ENCODE results near the gene PSTPIP1. TPM values are rescaled to one million over a fixed set of nuclear protein-coding genes. Genes with fewer than 3 reads are reported as not detected.

PSTPIP1 gene
- total and polyA plus RNA-seq, 2 of the 13 experiments (the other 11 are each of a cell fraction or from before 2014, with no cell fraction given): 4.4 to 8.7 TPM

GRCh38 chr15:77014132-77015081 is 19.5 kb downstream of the PSTPIP1 start:
- FAIRE-seq (no peak), ATAC-seq (no peak), DNase-seq (ENCODE audit: low spot score) (no peak)
- peaks cover 9 to 75% of the 10 kb centered on the region in 2 experiments; a peak in 4 of 5 replicates for H3K27me3 ChIP-seq (ENCODE audit: control insufficient read depth in 1 of 2, insufficient read depth in 2 of 2, low read length in 2 of 2)
- no peak overlapping the region for H3K9ac ChIP-seq (ENCODE audit: insufficient read depth, low read depth, low read length)
- no peak overlapping the region for H3K4me2 ChIP-seq (ENCODE audit: low read depth, low read length)
- H3K79me2 ChIP-seq (ENCODE audit: insufficient read depth, low read length): no peaks in the 10 kb centered on the region
- WGBS (ENCODE audit: low lambda C conversion rate): 36% methylated on average over 5 of the region's 23 CpGs
- H2AFZ ChIP-seq (ENCODE audit: low read length): no peak overlapping the region
- no peaks in the 10 kb centered on the region for H3K9me3 ChIP-seq (ENCODE audit: low read length)
- intact Hi-C loops (cut with micrococcal nuclease; ENCODE audit: unreplicated experiment) (no loop called here), in situ Hi-C loops (cut with HindIII; ENCODE audit: extremely low pct_ligation_motif_present, low pct_unique_long_range_greater_than_20kb) (no loop called here)
- H3K4me3 ChIP-seq (replicated peaks in 1 of 3; ENCODE audit: insufficient read depth in 1 of 3, low read depth in 2 of 3, low read length in 3 of 3): no peak overlapping the region
- CTCF ChIA-PET (ENCODE audit: low intra/inter-chr PET ratio, low total read pairs): no interaction called here
- H4K20me1 ChIP-seq (ENCODE audit: insufficient read depth, low read length): no peaks in the 10 kb centered on the region
- H3K36me3 ChIP-seq (replicated peaks in 1 of 2; ENCODE audit: control insufficient read depth in 1 of 2, insufficient read depth in 2 of 2, low read length in 2 of 2): no peaks in the 10 kb centered on the region
- POLR2A ChIA-PET: no interaction called here
- no peak overlapping the region for H3K27ac ChIP-seq (ENCODE audit: extremely low read length, insufficient read depth, low read length)
- BruUV-seq (replicated peaks): no TSS peak
- H3K4me1 ChIP-seq (ENCODE audit: insufficient read depth, low read length): no peaks in the 10 kb centered on the region
- TF ChIP-seq SCMH1 (CRISPR knock-in tag; IDR thresholded peaks at IDR 0.05; ENCODE audit: borderline replicate concordance) (no peak), ZNF17 (CRISPR knock-in tag; IDR thresholded peaks at IDR 0.05) (no peak), ZNF567 (CRISPR knock-in tag; IDR thresholded peaks at IDR 0.05; ENCODE audit: borderline replicate concordance) (no peak), FOXA1 (IDR thresholded peaks at IDR 0.05) (no peak), FOXA1 (CRISPR knock-in tag; IDR thresholded peaks at IDR 0.05) (no peak), ZNF687 (CRISPR knock-in tag; IDR thresholded peaks at IDR 0.05) (no peak), ZBTB1 (CRISPR knock-in tag; IDR thresholded peaks at IDR 0.05; ENCODE audit: borderline replicate concordance) (no peak), TIGD3 (CRISPR knock-in tag; IDR thresholded peaks at IDR 0.05; ENCODE audit: borderline replicate concordance) (no peak), SETDB1 (CRISPR knock-in tag; IDR thresholded peaks at IDR 0.05; ENCODE audit: borderline replicate concordance) (no peak), KDM4B (CRISPR knock-in tag; IDR thresholded peaks at IDR 0.05) (no peak), MIER2 (CRISPR knock-in tag; IDR thresholded peaks at IDR 0.05) (no peak), NFIB (CRISPR knock-in tag; IDR thresholded peaks at IDR 0.05; ENCODE audit: borderline replicate concordance) (no peak), HNRNPK (IDR thresholded peaks at IDR 0.05; ENCODE audit: low read depth, low read length, poor library complexity, severe bottlenecking) (no peak), MLLT10 (CRISPR knock-in tag; IDR thresholded peaks at IDR 0.05) (no peak), JUND (CRISPR knock-in tag; IDR thresholded peaks at IDR 0.05) (no peak), HIVEP1 (CRISPR knock-in tag; IDR thresholded peaks at IDR 0.05) (no peak)
- TF ChIP-seq, protein P1, sequence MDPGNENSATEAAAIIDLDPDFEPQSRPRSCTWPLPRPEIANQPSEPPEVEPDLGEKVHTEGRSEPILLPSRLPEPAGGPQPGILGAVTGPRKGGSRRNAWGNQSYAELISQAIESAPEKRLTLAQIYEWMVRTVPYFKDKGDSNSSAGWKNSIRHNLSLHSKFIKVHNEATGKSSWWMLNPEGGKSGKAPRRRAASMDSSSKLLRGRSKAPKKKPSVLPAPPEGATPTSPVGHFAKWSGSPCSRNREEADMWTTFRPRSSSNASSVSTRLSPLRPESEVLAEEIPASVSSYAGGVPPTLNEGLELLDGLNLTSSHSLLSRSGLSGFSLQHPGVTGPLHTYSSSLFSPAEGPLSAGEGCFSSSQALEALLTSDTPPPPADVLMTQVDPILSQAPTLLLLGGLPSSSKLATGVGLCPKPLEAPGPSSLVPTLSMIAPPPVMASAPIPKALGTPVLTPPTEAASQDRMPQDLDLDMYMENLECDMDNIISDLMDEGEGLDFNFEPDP (CRISPR knock-in tag; conservative IDR thresholded peaks at IDR 0.05): no peak

Data from HepG2 (cell line).